Neuronal stem cell (in vitro differentiated cells): Measurements from ENCODE around the gene MAD1L1.

Experiments used
- DNase-seq: peaks from one replicate; pipeline ENCODE4 v3.0.0-alpha.2; 2013; ENCODE audit warnings: low spot score
- H2AFZ ChIP-seq: one replicate; pipeline ENCODE4 v1.6.1; 2013; ENCODE audit warnings: mild to moderate bottlenecking, low read length, inconsistent platforms
- H2AK5ac ChIP-seq: 2 replicates; pipeline ENCODE4 v1.6.1; 2013; ENCODE audit warnings: low read depth, mild to moderate bottlenecking, inconsistent platforms, low read length, moderate library complexity, mixed read lengths
- H2BK120ac ChIP-seq: 2 replicates; pipeline ENCODE4 v1.6.1; 2013; ENCODE audit warnings: low read depth, mild to moderate bottlenecking, inconsistent platforms, low read length, moderate library complexity, mixed read lengths
- H2BK12ac ChIP-seq: one replicate; pipeline ENCODE4 v1.6.1; 2013; ENCODE audit warnings: low read length, inconsistent platforms
- H2BK15ac ChIP-seq: 2 replicates; pipeline ENCODE4 v1.6.1; 2013; ENCODE audit warnings: mild to moderate bottlenecking, low read length, inconsistent platforms, mixed read lengths
- H2BK5ac ChIP-seq: one replicate; pipeline ENCODE4 v1.6.1; 2013; ENCODE audit warnings: inconsistent platforms, mild to moderate bottlenecking, low read length, moderate library complexity
- H3K14ac ChIP-seq: one replicate; pipeline ENCODE4 v1.6.1; 2013; ENCODE audit warnings: low read length, inconsistent platforms
- H3K18ac ChIP-seq: 2 replicates; pipeline ENCODE4 v1.6.1; 2013; ENCODE audit warnings: low read length, inconsistent platforms
- H3K23ac ChIP-seq: 2 replicates; pipeline ENCODE4 v1.6.1; 2013; ENCODE audit warnings: low read depth, mild to moderate bottlenecking, mixed read lengths, low read length, inconsistent platforms; ENCODE audit not compliant: poor library complexity
- H3K27ac ChIP-seq: replicated peaks from 3 replicates; pipeline ENCODE4 v1.5.1; 2013; ENCODE audit warnings: low read length, inconsistent platforms
- H3K27me3 ChIP-seq, 3 experiments: 2 replicates each; pipeline ENCODE4 v1.6.1; 2013; ENCODE audit warnings: low read length in 3 of 3, mild to moderate bottlenecking in 2 of 3, inconsistent platforms in 1 of 3, low read depth in 1 of 3, mixed read lengths in 1 of 3, moderate library complexity in 1 of 3; ENCODE audit not compliant: control insufficient read depth in 3 of 3, insufficient read depth in 3 of 3
- H3K36me3 ChIP-seq, 2 donors: replicated peaks in 1 of 2; 2 replicates each; pipeline ENCODE4 v1.6.1; 2013; ENCODE audit warnings: low read length in 2 of 2; ENCODE audit not compliant: control insufficient read depth in 2 of 2, insufficient read depth in 2 of 2
- H3K4ac ChIP-seq: 2 replicates; pipeline ENCODE4 v1.6.1; 2013; ENCODE audit warnings: inconsistent platforms, mild to moderate bottlenecking, low read length, moderate library complexity
- H3K4me1 ChIP-seq, 2 donors: 1 replicate in 1 of 2; 2 replicates in 1 of 2; pipeline ENCODE4 v1.6.1; 2013; ENCODE audit warnings: low read length in 2 of 2, low read depth in 1 of 2; ENCODE audit not compliant: control insufficient read depth in 2 of 2, insufficient read depth in 1 of 2
- H3K4me2 ChIP-seq: one replicate; pipeline ENCODE4 v1.6.1; 2013; ENCODE audit warnings: mild to moderate bottlenecking, low read length, inconsistent platforms; ENCODE audit not compliant: insufficient read depth, poor library complexity, severe bottlenecking
- H3K4me3 ChIP-seq, 2 donors: 2 replicates each; pipeline ENCODE4 v1.5.1; 2013; ENCODE audit warnings: low read length in 2 of 2, mild to moderate bottlenecking in 2 of 2, inconsistent platforms in 1 of 2, moderate library complexity in 1 of 2
- H3K79me1 ChIP-seq: one replicate; pipeline ENCODE4 v1.6.1; 2013; ENCODE audit warnings: low read depth, mild to moderate bottlenecking, inconsistent platforms, low read length, moderate library complexity
- H3K9ac ChIP-seq: one replicate; pipeline ENCODE4 v1.6.1; 2013; ENCODE audit warnings: mild to moderate bottlenecking, low read depth, low read length, inconsistent platforms; ENCODE audit not compliant: poor library complexity
- H3K9me3 ChIP-seq, 2 donors: replicated peaks in 1 of 2; 2 replicates each; pipeline versions ENCODE3 to v1.6.1; 2013; ENCODE audit warnings: low read length in 2 of 2, mild to moderate bottlenecking in 2 of 2, inconsistent platforms in 1 of 2, low read depth in 1 of 2, mixed read lengths in 1 of 2, moderate library complexity in 1 of 2; ENCODE audit not compliant: control insufficient read depth in 2 of 2, insufficient read depth in 1 of 2
- H4K8ac ChIP-seq: one replicate; pipeline ENCODE4 v1.6.1; 2013; ENCODE audit warnings: low read depth, mild to moderate bottlenecking, inconsistent platforms, low read length, moderate library complexity
- H4K91ac ChIP-seq: one replicate; pipeline ENCODE4 v1.6.1; 2013; ENCODE audit warnings: low read length, low read depth, mild to moderate bottlenecking, inconsistent platforms; ENCODE audit not compliant: poor library complexity
- WGBS, 2 donors: extraction: QIAGEN DNeasy Blood & Tissue Kit; methylation state at CpG; one replicate each; pipeline ENCODE4 v1.1.7; 2013; ENCODE audit warnings: missing lambda C conversion rate in 2 of 2, mixed read lengths in 1 of 2; ENCODE audit not compliant: insufficient read length in 2 of 2, insufficient replicate concordance in 1 of 2; ENCODE audit errors: extremely low coverage in 2 of 2; 5-methylcytosine and 5-hydroxymethylcytosine counted together

MAD1L1 gene

DNA sequence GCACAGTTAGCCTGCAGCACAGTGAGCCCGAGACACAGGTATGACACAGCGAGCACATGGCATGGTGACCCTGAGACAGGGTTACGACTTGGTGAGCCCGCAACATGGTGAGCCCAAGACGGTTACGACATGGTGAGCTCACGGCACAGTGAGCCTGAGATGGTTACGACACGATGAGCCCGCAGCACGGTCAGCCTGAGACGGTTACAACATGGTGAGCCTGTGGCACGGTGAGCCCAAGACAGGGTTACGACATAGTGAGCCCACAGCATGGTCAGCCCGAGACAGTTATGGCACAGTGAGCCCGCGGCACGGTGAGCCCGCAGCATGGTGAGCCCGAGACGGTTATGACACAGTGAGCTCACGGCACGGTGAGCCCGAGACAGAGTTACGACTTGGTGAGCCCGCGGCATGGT lies 156.1 kb downstream of the MAD1L1 start:
- Histone ChIP-seq H3K4me1 (peaks cover 9 to 23% of the 10 kb centered on the region in 2 donors), H3K27ac (no peak overlapping the region), H3K4me3 (no peak overlapping the region), H3K9me3 (peaks cover 0 to 3% of the 10 kb centered on the region in 2 donors), H4K91ac (no peak overlapping the region), H3K79me1 (peaks cover 9% of the 10 kb centered on the region), H2BK120ac (no peak overlapping the region), H3K4me2 (no peak overlapping the region), H3K18ac (peak overlapping the region; percentile 5), H2BK15ac (no peak overlapping the region), H3K23ac (peak overlapping the region; percentile 38), H3K4ac (no peak overlapping the region), H3K9ac (peak overlapping the region; percentile 38), H2AK5ac (no peak overlapping the region), H2AFZ (no peak overlapping the region), H2BK12ac (peak overlapping the region; percentile 78), H3K36me3 (peaks cover 5 to 6% of the 10 kb centered on the region in 2 donors), H4K8ac (no peak overlapping the region), H3K14ac (peak overlapping the region; percentile 84), H3K27me3 (no peaks in the 10 kb centered on the region), H2BK5ac (no peak overlapping the region)
- DNase-seq, result no peak
- WGBS, 2 donors, result no CpG with 5 or more reads among the region's 27 CpGs

DNA sequence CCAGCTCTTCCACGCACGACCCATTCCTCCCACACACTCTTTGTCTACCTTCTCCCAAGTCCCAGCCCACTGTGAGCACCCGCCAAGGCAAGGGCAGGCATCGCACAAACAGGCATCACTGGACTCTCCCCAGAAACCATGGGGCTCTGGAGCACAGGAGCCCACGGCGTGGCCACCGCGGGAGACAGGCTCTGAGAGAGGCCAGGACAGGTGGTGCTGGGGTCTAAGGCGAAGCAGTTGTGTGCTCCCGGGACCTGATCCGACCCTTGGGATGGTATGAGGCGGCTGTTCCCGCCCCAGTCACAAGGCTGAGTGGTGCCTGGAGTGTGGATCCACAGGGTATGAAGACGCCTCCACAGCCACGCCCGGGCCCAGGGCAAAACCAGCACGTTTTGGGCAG lies 156.9 kb downstream of the MAD1L1 start:
- H3K9ac ChIP-seq, result no peak overlapping the region
- DNase-seq, result no peak
- H2AFZ ChIP-seq, result no peak overlapping the region
- no peak overlapping the region for H3K4me2 ChIP-seq
- peaks cover 0 to 3% of the 10 kb centered on the region in 2 donors for H3K9me3 ChIP-seq
- no peak overlapping the region for H2BK15ac ChIP-seq
- no peak overlapping the region for H3K14ac ChIP-seq
- H3K23ac ChIP-seq, result no peak overlapping the region
- no peak overlapping the region for H3K4me3 ChIP-seq
- peaks cover 9 to 24% of the 10 kb centered on the region in 2 donors for H3K4me1 ChIP-seq
- H3K18ac ChIP-seq, result peak overlapping the region; percentile 73
- H2AK5ac ChIP-seq, result no peak overlapping the region
- H3K4ac ChIP-seq, result no peak overlapping the region
- peak overlapping the region; percentile 15 for H2BK5ac ChIP-seq
- no peak overlapping the region for H4K91ac ChIP-seq
- peaks cover 5 to 6% of the 10 kb centered on the region in 2 donors for H3K36me3 ChIP-seq
- no peak overlapping the region for H4K8ac ChIP-seq
- no peaks in the 10 kb centered on the region for H3K27me3 ChIP-seq
- H2BK12ac ChIP-seq, result no peak overlapping the region
- H2BK120ac ChIP-seq, result no peak overlapping the region
- no peak overlapping the region for H3K27ac ChIP-seq
- WGBS, 2 donors, result no CpG with 5 or more reads among the region's 17 CpGs
- peaks cover 7% of the 10 kb centered on the region for H3K79me1 ChIP-seq

DNA sequence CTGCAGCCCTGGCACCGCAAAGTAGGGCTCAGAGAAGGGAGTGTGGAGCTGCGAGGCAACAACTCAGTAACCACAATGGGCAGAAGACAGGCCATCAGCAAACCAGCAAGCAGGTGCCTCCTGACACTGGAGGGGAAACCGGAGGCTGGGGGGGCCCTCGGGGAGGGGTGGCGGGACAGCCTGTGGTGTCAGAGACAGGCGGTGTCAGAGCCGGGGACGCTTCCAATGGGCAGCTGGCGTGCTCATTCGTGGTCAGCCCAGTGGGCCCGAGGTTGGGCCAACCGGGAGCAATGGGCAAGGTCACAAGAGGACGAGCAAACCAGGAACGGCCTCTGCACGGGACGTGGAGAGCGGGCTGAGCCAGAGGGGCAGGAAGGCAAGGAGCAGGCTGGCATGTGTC lies 158.1 kb downstream of the MAD1L1 start:
- Histone ChIP-seq H3K4ac (no peak overlapping the region), H3K4me3 (no peak overlapping the region), H2BK12ac (no peak overlapping the region), H3K27me3 (no peaks in the 10 kb centered on the region), H3K9ac (no peak overlapping the region), H4K8ac (no peak overlapping the region), H3K4me2 (no peak overlapping the region), H2AK5ac (no peak overlapping the region), H3K9me3 (peaks cover 0 to 3% of the 10 kb centered on the region in 2 donors), H3K4me1 (peaks cover 14 to 31% of the 10 kb centered on the region in 2 donors), H2BK120ac (no peak overlapping the region), H3K36me3 (peaks cover 5 to 6% of the 10 kb centered on the region in 2 donors), H3K79me1 (peaks cover 7% of the 10 kb centered on the region), H3K14ac (no peak overlapping the region), H3K18ac (peak overlapping the region; percentile 69), H3K27ac (no peak overlapping the region), H2BK15ac (peak overlapping the region; percentile 32), H4K91ac (no peak overlapping the region), H2AFZ (no peak overlapping the region), H2BK5ac (no peak overlapping the region), H3K23ac (no peak overlapping the region)
- no CpG with 5 or more reads among the region's 17 CpGs for WGBS, 2 donors
- no peak for DNase-seq

DNA sequence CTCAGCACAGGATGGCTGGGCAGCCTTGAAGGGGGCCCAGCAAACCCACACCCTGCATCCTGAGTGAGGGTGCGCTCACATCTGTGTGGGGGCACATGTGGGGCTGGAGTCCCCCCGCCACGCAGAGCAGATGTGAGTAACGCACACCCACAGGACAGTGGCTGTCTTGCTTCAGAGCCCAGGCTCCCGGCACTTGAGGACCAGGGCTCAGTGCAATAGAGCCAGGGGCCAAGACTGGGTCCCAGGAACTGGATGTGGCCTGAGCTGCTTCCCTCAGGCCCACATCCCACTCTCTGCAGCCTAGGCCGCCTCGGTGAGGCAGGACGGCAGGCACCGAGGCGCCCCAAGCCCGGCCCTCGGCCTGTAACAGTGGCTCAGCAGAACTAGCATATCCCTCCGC lies 159.9 kb downstream of the MAD1L1 start:
- Histone ChIP-seq H3K36me3 (peaks cover 12 to 13% of the 10 kb centered on the region in 2 donors), H3K79me1 (peaks cover 4% of the 10 kb centered on the region), H3K27me3 (peaks cover 0 to under 1% (median 0%) of the 10 kb centered on the region in 3 experiments), H3K14ac (no peak overlapping the region), H2BK120ac (no peak overlapping the region), H3K9ac (no peak overlapping the region), H2BK15ac (no peak overlapping the region), H3K27ac (no peak overlapping the region), H3K4me2 (no peak overlapping the region), H2BK5ac (no peak overlapping the region), H4K91ac (no peak overlapping the region), H3K4ac (no peak overlapping the region), H3K4me3 (no peak overlapping the region), H2AFZ (no peak overlapping the region), H3K23ac (peak overlapping the region; percentile 34), H4K8ac (no peak overlapping the region), H2BK12ac (no peak overlapping the region), H3K4me1 (peaks cover 22 to 31% of the 10 kb centered on the region in 2 donors), H2AK5ac (peak overlapping the region; percentile 50), H3K9me3 (peaks cover under 1 to 4% of the 10 kb centered on the region in 2 donors), H3K18ac (peak overlapping the region; percentile 88)
- no peak for DNase-seq
- WGBS, 2 donors, result no CpG with 5 or more reads among the region's 13 CpGs
